Activated CD8-positive, alpha-beta memory T cell treated with anti-CD3 and anti-CD28 coated beads for 24 hours (primary cell): Measurements from ENCODE around the gene ARHGEF16.
A peak's percentile ranks its signal among the peaks of the same experiment; 100 is the strongest.

ENCODE experiments used
- DNase-seq: peaks from one replicate; pipeline ENCODE4 v3.0.0-alpha.2; 2020

Gene ARHGEF16

DNA sequence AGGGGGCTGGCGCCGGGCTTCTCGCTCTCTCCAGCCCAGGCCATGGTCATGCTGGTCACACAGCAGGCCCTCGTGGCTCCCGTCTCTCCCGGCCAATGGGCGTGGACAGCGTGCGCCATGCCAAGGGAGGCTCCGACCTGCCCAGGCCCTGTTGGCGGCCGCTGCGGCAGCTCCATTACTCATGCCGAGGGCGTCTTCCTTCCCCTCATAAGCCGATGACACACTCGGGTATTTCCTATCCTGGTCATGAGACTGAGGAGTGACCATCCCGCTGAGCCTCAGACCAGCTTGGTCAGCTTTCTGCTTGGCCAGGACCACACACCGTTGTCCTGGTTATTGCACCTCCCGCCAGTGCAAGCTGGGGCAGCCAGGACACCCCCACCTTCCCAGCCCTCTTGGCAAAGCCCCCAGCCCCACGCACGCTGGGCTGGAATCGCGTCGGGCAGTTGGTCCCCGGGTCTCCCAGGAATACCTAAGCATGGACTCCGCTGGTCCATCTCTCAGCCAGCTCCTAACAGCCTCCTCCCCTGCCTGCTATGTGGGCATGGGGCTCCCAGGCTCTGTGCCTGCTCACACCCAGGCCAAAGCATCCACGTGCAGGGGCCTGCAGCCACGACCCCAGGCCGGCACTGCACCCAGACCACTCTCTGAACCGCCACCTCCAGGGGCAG lies 49.8 kb downstream of the ARHGEF16 start:
- DNase-seq, result no peak

DNA sequence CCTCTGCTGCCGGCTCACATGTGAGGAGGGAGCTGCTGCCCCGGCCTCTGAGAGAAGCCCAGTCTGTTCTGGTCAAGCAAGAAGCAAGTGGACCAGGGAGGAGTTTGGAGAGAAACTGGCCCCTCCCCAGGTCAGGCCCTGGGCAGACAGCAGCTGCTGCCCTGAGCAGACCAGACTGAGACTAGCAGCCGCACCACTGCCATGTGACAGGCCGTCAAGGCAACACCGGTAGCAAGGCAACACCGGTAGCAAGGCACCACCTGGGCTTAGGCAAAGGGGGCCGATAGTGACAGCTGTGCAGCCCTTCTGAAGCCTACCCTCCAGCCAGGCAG lies 50.3 kb downstream of the ARHGEF16 start:
- DNase-seq, result no peak

DNA sequence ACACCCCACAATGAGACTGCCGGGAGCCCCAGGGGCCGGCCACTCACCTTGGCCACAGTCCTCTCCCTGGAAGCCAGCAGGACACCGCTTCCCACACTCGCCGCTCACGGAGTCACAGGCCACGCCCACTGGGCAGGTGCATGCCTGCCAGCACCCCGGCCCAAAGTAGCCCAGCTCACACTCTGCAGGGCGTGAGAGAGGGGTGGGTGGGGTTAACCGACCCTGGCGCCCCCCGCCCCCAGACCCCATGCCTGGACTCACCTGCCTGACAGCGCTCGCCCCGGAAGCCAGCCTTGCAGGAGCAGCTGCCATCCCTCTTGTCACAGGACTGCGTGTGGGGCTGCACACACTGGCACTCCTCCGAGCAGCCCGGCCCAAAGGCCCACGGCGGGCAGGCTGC lies 50.7 kb downstream of the ARHGEF16 start:
- DNase-seq, result no peak

DNA sequence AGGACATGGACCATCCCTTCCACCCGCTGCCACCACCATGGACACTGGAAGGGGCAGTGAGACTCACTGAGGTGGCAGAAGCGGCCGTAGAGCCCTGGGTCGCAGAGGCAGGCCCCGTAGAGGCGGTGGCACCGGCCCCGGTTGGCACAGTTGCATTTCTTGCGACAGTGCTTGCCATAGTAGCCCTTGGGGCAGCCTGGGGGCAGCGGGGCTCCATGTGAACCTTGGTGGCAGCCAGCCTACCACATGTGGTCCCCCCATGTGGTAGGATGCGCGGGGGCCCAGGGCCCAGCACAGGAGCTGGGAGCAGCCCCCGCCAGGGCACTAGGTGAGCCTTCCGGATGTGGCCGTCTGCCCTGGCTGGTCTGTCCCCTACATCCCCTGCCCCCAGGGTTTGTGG lies 51.6 kb downstream of the ARHGEF16 start:
- DNase-seq, result no peak

DNA sequence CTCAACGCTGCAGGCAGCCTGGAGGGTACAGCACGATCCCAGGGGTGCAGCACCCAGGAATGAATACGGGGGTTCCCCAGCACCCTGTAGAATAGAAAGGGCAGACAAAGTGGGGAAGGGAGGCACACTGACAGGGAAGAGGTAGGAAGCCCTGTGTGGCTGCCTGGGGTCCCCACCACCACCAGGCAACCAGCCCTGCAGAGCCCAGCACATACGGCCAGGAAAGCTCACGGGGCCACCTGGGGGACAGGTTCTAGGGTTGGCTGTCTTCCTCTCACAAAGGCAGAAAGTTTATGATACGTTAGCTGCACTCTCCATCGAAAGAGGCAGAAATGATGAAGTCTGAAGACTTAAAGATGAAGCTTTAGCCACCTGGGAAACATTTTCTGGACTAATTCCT lies 52.5 kb downstream of the ARHGEF16 start:
- no peak for DNase-seq

DNA sequence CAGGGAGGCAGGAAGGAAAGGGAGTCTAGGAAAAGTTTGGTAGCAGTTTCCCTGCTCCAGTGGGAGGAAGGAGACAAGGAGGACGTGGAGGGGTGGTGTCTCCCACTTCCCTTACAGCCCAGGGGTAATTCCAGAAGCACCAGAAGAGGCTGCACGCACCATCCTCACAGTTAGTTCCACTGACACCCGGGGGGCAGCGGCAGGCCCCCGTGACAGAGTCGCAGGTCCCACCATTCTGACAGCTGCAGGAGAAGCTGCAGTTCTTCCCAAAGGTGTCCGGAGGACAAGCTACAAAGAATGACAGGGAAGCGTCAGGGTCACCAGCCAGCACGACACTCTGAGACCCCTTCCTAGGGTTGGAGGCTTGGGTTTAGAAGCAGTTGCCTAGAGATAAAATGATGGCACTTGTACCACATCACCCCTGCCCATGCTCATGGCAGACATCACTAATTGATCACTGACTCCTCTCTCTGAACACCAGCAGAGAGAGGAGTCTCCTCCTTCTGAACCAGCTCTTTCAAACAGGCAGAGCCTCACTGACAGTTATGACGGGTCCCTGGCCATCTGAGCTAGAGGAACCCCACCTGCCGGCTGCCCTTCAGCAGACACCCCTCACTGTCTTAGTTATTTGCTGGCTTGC lies 53.3 kb downstream of the ARHGEF16 start:
- DNase-seq, result no peak

DNA sequence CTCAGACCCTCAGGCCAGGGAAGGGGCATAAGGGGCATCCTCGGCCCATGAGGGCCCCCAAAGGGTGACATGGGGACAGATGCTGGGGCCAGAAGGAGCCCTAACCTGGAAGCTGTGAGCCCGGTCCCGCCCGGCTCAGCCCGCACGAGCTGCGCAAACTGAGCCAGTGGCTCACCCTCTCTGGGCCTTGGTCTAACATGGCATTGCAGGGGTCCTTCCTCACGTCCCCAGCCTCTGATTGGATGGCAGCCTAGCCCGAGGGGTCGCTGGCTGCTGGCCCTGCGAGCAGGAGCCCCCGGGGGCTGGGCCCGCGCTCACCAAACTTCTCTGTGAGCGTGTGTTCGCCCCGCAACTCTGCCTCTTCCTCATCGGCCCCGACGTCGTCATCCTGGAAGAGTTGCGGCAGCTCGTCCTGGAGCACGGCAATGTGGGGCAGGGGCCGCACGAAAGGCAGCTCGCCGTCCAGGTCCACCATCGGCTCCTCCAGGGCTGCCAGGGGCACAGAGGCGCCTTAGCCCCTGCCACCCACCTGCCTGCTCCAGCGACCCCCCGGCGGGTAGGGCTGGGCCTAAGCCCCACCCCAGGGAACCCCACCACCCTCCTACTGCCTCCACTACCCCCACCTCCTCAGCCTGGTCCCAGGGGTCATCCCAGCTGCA lies 54.4 kb downstream of the ARHGEF16 start:
- DNase-seq, result no peak

DNA sequence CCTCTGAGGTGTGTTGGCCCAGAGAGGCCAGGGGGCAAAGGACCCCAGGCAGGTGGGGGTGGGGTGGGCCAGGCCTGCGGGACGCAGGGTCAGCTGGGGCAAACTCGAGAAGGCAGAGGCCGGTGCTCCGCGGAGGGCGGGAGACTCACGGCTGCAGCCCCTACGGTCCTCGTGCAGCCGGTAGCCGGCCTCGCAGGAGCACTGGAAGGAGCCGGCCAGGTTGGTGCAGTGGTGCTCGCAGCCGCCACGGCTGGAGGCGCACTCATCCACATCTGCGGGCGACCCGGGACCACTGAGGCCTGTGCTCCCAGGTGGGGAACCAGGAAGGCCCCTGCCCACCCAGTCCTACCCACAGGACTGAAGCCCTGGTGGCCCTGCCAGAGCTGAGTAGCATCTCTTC lies 55.3 kb downstream of the ARHGEF16 start:
- no peak for DNase-seq

DNA sequence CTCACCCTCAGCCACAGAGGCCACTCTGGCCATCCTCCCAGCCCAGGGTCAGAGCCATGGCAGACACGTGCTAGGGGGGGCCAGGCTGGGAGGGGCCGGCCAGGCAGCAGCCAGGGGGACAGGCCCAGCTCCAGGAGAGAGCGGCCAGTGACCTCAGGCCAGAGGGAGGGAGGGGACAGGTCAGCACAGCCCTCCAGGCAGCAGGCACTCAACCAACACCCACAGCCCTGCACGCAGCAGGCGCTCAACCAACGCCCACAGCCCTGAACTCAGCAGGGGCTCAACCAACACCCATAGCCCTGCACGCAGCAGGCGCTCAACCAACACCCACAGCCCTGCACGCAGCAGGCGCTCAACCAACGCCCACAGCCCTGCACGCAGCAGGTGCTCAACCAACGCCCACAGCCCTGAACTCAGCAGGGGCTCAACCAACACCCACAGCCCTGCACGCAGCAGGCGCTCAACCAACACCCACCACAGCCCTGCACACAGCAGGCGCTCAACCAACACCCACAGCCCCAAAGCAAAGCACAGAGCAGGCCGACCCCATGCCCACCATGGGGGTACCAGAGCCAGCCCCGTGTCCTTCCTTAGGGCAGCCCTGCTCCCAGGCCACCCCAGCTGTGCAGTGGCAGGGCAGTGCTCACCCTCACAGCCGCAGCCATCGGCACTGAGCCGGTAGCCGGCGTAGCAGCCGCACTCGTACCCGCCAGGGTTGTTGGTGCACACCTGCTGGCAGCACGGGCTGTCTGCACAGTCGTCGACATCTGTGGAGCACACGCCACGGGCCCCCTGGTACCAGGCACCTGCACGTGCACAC lies 55.9 kb downstream of the ARHGEF16 start:
- DNase-seq, result no peak

DNA sequence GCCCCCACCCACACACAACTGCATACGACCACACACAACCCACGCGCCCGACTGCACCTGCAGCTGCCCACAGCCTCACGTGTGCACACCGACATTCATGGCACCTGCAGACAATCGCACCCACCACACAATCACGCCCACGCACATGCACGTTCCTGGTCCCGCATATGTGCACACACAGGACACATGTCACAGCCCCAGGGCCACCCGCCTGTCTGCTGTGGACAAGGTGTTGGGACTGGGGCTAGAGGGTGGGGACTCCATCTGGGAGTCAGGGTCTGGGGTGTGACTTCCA lies 56.4 kb downstream of the ARHGEF16 start:
- no peak for DNase-seq

DNA sequence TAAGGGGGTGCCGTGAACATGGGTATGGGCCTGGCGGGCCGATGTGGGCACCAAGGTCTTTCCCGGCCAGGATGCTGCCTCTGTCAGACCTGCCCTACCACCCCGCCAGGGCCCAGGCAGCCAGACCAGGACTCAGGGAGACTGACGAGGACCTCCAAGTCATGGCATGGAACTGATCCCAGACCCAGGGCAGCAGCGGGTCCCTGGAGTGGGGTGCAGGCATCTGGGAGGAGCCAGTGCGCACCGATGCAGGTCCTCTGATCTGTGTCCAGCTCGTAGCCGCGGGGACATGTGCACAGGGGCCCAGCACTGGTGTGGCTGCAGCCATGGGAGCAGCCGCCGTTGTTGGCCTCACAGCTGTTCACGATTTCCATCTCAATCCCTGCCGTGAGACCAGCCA lies 56.8 kb downstream of the ARHGEF16 start:
- DNase-seq, result no peak

DNA sequence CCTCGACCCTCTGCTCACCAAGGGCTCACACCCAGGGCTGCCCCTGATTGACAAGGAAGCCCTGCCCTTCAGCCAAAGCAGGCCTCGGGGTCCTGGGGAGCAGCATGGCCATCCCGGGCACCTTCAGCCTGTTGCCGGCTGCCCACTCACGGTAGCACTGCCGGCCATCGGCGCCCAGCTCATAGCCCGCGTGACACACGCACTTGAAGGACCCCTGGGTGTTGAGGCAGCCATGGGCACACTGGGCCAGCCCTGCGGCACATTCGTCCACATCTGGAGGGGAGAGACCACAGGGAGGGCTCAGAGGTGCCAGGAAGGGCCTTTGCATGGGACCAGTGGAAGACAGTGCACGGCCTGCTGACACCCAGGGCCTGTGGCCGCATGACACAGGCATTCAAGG lies 57.4 kb downstream of the ARHGEF16 start:
- no peak for DNase-seq

DNA sequence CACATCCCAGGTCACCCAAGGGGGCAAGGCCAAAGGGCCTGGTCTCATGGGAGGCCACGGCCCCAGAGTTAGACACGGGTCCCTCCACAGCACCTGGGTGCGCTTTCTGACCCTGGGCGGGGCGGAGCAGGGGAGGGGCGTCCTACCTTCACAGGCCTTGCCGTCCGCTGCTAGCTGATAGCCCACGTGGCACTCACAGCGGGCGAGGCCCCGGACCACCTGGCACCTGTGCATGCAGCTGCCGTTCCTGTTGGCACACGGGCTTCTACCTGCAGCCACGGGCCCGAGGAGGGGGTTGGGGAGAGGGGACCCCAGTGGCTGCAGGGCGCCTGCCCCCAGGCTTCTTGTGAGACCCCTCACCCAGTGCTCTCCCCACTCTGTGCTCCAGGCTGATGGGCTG lies 59.9 kb downstream of the ARHGEF16 start:
- DNase-seq, result no peak

DNA sequence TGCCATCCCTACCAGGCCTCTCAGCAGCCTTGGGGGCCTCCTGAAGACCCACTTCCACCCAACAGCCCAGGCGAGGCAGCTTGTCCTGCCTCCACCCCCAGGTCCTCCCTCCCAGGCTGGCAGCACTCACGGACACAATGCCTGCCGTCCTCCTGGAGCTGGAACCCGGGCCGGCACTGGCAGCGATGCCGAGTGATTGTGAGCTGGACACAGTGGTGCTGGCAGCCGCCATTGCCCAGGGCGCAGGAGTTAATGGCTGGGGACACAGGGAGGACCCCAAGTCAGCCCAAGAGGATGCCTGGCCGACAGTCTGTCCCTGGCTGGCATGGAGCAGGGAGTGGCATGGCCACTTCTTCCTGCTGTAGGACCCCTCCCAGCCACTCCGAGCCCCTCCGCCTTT lies 60.8 kb downstream of the ARHGEF16 start:
- no peak for DNase-seq

DNA sequence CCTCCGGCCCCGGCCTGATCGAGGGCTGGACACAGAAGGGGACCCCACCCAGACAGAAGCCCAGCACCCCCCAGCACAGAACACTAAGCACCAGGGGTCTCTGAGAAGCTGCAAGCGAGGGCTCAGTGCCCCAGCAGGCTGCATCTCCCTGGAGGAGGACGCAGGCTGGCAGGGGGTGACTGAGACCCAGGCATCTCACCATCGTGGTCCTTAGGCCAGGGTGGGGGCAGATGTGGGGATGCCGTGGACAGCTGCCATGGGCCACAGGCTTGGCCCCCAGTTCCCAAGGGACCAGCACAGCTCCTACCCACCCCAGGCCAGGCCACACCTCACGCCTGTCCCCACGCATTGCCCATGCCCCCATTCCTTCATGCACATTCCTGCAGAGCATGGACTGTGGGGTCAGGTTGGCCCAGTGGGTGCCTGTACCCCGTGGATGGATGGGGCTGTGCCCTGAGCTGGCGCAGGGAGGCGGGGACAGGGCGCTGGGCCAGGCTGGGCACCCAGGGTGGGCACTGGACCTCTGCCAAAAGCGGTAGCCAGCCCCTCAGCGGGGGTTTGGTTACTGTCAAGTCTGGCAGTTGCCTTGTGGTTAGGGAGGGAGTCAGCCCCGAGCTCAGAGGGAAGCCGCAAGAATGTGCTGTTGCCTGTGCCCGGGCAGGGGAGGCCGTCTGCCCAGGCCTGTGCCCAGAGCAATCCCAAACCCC lies 61.5 kb downstream of the ARHGEF16 start:
- DNase-seq, result no peak

DNA sequence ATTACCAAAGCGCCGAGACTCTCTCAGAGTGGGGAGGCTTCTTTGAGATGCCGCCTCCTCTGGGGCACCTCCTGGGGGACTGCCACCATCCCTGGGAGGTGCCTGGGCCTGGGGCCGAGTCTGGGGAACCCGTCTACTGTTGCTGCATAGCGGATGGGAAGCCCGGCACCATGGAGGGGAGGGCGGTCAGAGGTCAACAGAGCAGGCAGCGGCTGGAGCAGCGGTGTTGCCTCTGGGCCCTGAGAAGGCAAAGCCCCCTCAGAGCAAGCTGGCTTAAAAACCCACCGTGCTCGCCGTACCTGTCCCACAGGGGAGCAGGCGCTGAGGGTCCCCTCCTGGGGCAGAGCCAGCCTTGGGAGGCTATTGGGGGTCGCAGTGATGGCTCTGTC lies 62.0 kb downstream of the ARHGEF16 start:
- DNase-seq, result no peak

DNA sequence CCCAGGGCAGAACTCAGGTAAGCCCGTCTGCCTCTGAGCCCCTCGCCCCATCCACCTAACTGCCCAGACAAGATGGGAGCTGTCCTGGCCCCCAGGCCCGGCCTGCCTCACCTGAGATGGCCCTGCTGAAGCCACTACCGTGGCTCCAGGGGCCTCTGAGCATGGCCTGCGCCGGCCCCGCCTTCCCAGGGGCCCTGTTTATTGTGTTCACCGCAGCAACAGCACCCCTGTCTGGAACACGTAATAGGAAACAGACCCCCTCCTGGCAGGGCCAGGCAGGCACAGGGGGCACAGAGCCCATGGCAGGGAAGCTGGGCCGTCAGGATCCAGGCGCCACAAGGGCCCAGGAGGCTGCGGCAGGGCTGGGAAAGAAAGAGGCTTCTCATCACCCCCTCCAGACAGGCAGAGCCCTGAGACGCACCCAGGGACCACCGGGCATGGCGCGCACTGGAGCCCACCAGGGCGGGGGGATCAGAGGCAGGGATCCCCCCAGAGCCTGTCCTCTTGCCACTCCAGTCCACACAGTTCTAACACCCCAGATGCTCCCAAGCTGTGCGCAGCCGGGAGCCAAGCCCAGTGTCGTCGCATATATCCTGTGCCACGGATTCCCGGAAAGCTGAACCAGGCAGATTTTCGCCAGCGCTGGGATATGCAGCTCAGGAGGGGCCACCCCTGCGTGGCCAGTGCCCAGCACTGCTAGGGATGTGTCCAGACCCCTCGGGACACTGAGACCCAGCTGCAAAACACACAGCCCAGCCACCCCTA lies 62.6 kb downstream of the ARHGEF16 start:
- no peak for DNase-seq

DNA sequence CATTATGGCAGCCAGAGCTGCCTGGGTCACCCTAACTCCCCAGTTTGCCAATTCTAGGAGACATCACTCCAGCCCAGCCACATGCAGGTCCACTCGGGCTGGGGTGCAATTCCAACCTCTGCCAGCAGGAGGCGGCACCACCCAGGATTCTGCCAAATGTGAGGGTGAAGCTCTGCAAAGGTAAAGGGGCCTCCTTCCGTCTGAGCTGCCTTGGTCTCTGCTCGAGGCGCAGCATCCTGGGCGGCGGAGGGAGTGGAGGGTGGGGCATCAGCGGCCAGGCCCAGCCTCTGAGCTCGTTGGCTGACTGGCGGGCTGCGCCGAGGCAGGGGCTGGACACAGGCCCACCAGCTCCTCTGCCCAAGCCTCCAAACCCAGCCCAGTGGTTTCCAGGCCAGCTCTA lies 63.8 kb downstream of the ARHGEF16 start:
- peak; percentile 70 for DNase-seq

DNA sequence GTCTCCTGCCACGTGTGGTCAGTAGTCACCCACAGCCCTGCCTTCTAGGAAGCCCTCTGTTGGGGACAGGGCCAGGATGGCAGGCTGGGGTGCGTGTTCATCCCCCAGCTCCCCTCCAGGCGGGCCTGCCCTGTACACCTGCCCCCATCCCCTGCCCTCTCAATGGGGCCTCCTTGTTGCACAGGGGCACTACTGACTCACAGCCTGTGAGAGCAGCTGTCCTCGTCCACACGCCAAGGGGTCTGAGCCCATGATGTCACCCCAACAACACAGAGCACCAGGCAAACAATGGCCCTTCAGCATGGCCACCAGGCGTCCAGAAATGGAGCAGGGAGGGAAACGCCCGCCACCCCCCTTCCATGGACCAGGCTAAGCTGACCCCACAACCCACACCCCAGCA lies 64.3 kb downstream of the ARHGEF16 start:
- no peak for DNase-seq

DNA sequence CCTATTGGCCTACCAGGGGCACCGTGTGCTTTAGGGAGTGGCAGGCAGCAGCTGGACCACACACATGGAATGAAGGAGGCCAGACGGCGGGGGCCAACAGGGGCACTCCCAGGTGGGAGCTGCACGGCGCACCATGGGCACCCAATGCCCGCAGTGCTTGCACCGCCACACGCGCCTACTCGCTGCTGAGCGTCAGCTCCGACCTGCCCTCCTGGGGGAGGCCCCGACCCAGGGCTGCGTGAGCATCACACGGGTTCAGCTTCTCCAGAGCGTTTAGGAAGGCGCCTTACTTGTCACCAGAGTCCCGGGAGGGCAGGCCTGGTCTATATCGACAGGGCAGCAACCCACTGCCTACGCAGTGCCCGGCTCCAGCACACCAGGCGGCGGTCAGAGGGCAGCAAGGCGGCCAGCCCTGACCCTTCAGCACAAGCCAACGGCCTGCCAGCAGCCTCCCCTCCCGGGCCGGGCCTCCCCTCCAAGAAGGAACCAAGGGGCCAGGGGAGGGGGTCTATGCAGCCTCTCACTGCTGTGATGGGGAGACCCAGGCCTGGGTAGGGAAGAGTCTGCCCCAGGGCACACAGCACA lies 64.9 kb downstream of the ARHGEF16 start:
- DNase-seq, result no peak

DNA sequence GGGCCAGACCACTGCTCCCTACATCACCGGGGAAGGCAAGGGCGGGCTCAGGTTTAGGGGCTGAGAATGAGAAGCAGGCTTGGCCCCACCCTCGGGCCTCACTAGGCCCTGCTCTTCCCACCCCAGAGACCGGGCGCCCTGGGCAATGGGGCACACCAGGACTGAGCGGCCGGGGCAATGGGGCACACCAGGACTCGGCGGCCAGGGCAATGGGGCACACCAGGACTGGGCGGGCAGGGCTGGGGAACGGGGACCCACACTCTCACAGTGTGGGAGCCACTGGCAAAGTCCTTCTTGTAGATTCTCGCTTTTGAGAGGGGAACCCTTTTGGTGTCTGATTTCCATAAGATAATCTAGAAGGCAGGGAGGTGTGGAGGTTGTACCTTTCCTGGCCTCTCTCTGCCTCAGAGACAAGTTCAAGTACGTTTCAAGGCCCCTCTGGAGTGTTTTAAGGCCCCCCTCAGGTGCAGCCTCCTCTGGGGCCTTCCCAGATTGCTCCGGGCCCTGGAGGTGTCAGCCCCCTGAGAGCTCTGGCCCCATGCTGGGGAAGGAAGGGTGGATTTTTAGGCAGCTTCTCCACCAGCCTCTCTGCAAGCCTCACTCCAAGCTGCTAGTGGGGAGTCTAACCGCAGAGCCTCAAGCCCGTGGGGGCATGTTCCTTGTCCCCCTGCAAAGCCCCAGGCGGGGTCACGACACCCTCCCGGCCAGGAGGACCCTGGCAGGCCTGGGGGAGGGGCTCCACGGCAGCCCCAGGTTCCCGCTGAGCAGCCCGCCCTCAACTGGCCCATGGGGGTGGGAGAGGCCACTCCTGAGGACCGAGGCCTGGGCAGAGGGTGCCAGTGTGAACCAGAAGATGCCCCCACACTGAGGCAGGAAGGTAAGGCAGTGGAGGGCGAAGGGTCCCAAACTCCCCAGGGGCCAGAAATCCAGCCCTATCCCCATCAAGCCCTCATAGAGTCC lies 66.2 kb downstream of the ARHGEF16 start:
- no peak for DNase-seq
